ENCODE data around the gene USP30. TPM values are rescaled to one million over a fixed set of nuclear protein-coding genes. Genes with fewer than 3 reads are reported as not detected.
"Not testable (repeated sequence)": the region's sequence is repeated elsewhere in the genome, so short reads cannot be mapped to it uniquely, and the experiment has no call there.

USP30 gene
- total RNA-seq, 2 experiments from 2014 or later = 11.4 to 11.8 TPM

DNA sequence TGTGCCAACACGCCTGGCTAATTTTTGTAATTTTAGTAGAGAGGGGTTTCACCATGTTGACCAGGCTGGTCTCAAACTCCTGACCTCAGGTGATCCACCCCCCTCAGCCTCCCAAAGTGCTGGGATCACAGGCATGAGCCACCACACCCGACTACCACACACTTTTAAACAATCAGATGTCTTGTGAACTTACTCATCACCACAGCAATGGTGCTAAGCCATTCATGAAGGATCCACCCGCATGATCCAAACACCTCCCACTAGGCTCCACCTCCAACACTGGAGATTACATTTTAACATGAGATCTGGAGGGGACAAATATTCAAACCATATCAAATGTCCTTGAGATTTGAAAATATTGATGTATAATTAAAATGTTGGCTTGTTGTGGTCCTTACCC is 23.8 kb upstream of the USP30 start:
- POLR2A ChIA-PET; H3K9me3 Mint-ChIP-seq; H3K4me3 Mint-ChIP-seq; H3K36me3 Mint-ChIP-seq; DNase-seq; intact Hi-C loops (cut with micrococcal nuclease); CTCF ChIA-PET; H3K27ac Mint-ChIP-seq; H3K4me1 Mint-ChIP-seq (ENCODE audit: low read depth): not testable (repeated sequence)
- H3K27me3 Mint-ChIP-seq = peaks cover 10% of the 10 kb centered on the region

DNA sequence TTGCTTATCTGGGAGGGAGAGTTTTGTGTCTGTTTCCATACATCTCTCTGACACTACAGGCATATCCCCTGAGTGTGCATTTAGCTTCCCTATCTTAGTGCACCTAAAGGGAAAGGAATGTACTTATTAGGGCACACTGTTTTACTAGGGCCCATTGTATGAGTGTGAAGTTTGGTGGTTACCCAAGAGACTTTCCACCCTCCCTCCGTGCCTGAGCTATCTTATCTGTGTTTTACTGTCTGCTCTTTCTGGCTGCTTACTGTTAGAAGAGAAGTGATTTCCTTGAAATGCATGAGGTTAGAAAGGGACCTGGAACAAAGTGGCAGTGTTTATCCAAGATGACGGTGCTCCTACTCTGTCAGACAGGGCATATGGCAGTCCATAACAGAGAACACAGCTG is 23.0 kb upstream of the USP30 start:
- intact Hi-C loops (cut with micrococcal nuclease) = no loop called here

DNA sequence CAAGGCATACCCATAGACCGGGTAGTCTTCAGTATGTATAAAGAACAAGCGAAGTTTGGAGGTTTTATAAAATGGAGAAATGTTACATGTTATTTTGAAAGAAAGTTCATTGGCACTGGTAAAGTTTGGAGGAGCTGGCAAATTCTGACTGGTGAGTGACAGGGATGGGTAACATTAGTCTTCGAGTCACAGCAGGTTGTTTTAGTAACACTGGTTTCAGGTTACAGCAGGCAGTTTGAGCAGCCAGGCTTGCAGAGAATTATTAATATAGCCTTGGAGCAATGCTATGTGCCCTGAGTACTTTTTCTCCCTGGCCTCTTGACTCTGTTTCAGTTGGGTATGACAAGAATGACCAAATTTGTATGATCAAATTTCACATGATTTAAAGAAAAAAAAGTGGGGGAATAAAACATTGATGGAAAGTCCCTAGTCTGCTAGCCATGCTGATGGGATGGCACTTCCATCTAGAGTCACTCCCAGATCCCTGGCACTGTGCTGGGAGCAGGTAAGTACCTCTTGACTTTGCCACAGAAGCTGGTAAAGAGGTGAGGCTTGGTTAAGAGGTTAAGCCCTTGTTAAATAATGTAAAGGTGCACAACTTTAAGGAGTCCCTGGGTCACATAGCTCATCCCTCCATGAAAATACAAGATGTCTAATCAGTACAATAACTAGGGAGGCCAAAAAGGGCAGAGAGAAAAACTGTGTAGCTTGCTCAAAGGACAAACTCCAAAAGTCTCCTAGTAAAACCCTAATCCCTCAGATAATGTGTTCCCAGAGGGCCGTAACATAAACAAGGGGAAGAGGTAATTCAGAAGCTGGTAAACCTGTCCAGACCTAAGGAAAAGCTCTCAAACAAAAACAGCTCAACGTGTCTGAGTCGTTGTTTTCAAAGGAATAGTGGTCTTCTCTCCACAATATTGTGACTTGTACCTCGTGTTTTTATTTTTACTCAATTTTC is 18.9 kb upstream of the USP30 start:
- Mint-ChIP-seq H3K4me1 (ENCODE audit: low read depth) (no peaks in the 10 kb centered on the region), H3K4me3 (no peak overlapping the region), H3K36me3 (peaks cover 4% of the 10 kb centered on the region), H3K9me3 (peaks cover 17% of the 10 kb centered on the region), H3K27ac (no peak overlapping the region), H3K27me3 (peaks cover 12% of the 10 kb centered on the region)
- no peak for DNase-seq
- CTCF ChIA-PET = no interaction called here
- POLR2A ChIA-PET = no interaction called here
- intact Hi-C loops (cut with micrococcal nuclease) = no loop called here

More for the DNA sequence above, 23.0 kb upstream of the USP30 start:
- Mint-ChIP-seq H3K27ac (no peak overlapping the region), H3K4me1 (ENCODE audit: low read depth) (no peaks in the 10 kb centered on the region), H3K27me3 (peaks cover 10% of the 10 kb centered on the region), H3K9me3 (no peaks in the 10 kb centered on the region), H3K4me3 (no peak overlapping the region), H3K36me3 (no peaks in the 10 kb centered on the region)
- POLR2A ChIA-PET = no interaction called here
- CTCF ChIA-PET = no interaction called here
- no peak for DNase-seq

DNA sequence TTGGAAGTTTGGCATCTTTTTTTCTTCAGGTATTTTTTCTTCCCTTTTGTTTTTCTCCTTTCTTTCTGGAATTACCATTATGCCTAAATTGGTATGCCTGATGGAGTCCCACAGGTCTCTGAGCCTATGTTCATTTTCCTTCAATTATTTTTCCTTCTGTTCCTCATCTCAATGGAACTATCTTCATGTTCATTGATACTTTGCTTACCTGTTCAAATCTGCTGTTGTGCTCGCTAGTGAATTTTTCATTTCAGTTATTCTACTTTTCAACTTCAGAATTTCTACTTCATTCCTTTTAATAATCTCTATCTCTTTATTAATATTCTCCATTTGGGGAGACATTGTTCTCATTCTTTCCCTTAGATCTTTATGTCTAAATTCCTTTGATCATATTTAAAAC is 15.4 kb upstream of the USP30 start:
- no peak overlapping the region for H3K4me3 Mint-ChIP-seq
- no peak for DNase-seq
- H3K4me1 Mint-ChIP-seq (ENCODE audit: low read depth) = no peaks in the 10 kb centered on the region
- intact Hi-C loops (cut with micrococcal nuclease) = no loop called here
- H3K36me3 Mint-ChIP-seq = peaks cover 4% of the 10 kb centered on the region
- CTCF ChIA-PET = no interaction called here
- POLR2A ChIA-PET = no interaction called here
- H3K9me3 Mint-ChIP-seq = peaks cover 17% of the 10 kb centered on the region
- peaks cover 1% of the 10 kb centered on the region for H3K27me3 Mint-ChIP-seq
- no peak overlapping the region for H3K27ac Mint-ChIP-seq

DNA sequence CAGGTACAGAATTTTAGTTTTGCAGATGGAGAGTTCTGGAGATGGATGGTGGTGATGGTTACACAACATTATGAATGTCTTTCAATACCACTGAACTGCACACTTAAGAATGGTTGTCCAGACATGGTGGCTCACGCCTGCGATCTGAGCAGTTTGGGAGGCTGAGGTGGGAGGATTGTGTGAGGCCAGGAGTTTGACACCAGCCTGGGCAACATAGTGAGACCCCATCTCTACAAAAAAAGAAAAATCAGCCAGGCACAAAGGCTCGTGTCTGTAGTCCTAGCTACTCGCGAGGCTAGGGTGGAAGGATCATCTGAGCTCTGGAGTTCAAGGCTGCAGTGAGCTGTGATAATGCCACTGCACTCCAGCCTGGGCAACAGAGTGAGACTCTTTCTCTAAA is 8.1 kb upstream of the USP30 start:
- Mint-ChIP-seq H3K36me3 (no peaks in the 10 kb centered on the region), H3K27me3 (peaks cover 11% of the 10 kb centered on the region), H3K9me3 (no peaks in the 10 kb centered on the region), H3K27ac (no peak overlapping the region), H3K4me3 (no peak overlapping the region), H3K4me1 (ENCODE audit: low read depth) (no peaks in the 10 kb centered on the region)
- ChIA-PET CTCF (no interaction called here), POLR2A (no interaction called here)
- intact Hi-C loops (cut with micrococcal nuclease) = no loop called here
- DNase-seq = no peak

DNA sequence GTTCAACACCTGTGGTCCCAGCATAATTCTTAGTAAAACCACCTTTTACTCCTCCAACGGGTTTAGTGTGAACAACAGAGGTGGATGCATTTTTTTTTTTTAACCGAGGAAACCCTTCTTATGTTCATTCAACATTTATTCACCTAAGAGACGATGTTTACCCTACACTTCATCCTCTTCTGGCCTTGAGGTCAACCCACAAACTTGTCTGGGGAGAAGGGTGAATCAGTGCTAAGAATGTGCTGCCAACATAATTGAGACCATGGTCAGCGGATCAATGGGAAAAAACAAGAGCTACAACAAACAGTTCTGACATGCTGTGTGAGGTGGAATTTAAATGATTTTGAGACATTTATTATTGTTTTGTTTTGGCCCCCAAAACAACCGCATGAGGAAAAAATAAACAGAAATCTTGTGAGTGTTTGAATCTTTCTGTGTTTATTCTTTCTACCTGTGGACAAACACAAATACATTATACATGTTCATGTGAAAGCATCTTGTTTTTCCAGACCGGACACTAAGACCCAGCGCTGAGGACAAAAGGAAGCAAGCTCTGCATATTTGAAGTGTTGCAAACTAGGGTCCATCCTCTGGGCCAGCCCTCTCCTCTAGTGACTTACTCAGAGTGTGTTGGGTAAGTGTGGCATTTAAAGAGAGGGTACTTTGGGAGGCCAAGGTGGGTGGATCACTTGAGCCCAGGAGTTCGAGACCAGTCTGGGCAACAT is 5.1 kb upstream of the USP30 start:
- CTCF ChIA-PET = no interaction called here
- Mint-ChIP-seq H3K4me3 (no peak overlapping the region), H3K27me3 (peaks cover 10% of the 10 kb centered on the region)

DNA sequence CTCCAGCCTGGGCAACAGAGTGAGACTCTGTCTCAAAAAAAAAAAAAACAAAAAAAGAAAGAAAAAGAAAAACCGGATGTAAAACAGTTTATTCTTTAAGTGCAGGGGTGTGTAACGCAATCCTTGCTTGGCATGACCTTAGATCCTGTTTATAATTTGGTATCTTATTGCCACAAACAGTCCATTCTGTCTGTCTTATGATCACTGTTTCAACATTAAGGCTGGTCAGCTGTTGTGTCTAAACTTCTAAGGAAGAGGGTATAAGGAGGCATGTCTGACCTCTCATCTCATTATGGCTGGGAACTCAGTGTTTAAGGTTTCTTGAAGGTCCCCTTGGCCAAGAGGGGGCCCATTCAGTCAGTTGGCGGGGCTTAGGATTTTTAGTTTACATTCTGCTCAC is 3.7 kb upstream of the USP30 start:
- POLR2A ChIA-PET; H3K27ac Mint-ChIP-seq; H3K36me3 Mint-ChIP-seq; intact Hi-C loops (cut with micrococcal nuclease); H3K27me3 Mint-ChIP-seq; H3K9me3 Mint-ChIP-seq; CTCF ChIA-PET; DNase-seq; H3K4me3 Mint-ChIP-seq; H3K4me1 Mint-ChIP-seq (ENCODE audit: low read depth): not testable (repeated sequence)

More for the DNA sequence above, 5.1 kb upstream of the USP30 start:
- no peaks in the 10 kb centered on the region for H3K9me3 Mint-ChIP-seq
- no peak overlapping the region for H3K27ac Mint-ChIP-seq
- intact Hi-C loops (cut with micrococcal nuclease) = no loop called here
- peaks cover 6% of the 10 kb centered on the region for H3K4me1 Mint-ChIP-seq (ENCODE audit: low read depth)
- no peaks in the 10 kb centered on the region for H3K36me3 Mint-ChIP-seq
- POLR2A ChIA-PET = no interaction called here
- DNase-seq = no peak

DNA sequence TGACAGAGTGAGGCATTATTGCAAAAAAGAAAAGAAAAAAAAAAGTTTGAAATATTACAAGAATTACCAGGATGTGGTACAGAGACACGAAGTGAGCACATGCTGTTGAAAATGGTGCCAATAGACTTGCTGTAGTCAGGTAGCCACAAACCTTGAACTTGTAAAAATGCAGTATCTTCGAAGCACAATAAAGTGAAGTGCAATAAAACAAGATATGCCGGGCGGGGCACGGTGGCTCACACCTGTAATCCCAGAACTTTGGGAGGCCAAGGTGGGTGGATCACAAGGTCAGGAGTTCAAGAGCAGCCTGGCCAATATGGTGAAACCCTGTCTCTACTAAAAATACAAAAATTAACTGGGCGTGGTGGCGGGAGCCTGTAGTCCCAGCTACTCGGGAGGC is 2.6 kb upstream of the USP30 start:
- intact Hi-C loops (cut with micrococcal nuclease) = loop anchor here (5.0 kb wide), 1 partner anchor 357 kb away; no protein-coding TSS in a partner anchor
- H3K27ac Mint-ChIP-seq, H3K9me3 Mint-ChIP-seq, DNase-seq, POLR2A ChIA-PET, H3K27me3 Mint-ChIP-seq, H3K4me3 Mint-ChIP-seq, H3K36me3 Mint-ChIP-seq, CTCF ChIA-PET: not testable (repeated sequence)
- peaks cover 10% of the 10 kb centered on the region for H3K4me1 Mint-ChIP-seq (ENCODE audit: low read depth)

DNA sequence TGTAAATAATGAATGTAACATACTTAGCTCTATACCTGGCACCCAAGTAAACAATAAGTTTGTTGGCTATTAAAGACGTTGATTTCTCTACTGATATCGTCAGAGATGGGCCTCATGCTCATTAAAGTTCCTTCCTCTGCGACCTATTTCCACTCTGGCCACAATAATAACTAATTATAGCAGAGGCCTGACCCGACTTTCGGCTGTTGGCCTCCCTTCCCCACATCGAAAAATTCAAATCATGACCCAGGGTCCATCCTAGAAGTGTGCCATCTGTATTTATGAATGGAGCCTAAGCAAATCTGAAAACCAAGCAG is 321 bp upstream of the USP30 start:
- peaks cover 4% of the 10 kb centered on the region for H3K36me3 Mint-ChIP-seq
- peak overlapping the region; percentile 89 for H3K4me3 Mint-ChIP-seq
- intact Hi-C loops (cut with micrococcal nuclease) = loop anchor here (1.0 to 5.0 kb wide), 5 partner anchors 45 to 489 kb away; partner anchors contain the start of genes ISCU, SSH1 and UNG
- no peaks in the 10 kb centered on the region for H3K27me3 Mint-ChIP-seq
- peak overlapping the region; percentile 97 for H3K27ac Mint-ChIP-seq
- no peak for DNase-seq
- ChIA-PET CTCF (interaction anchor here (0.7 to 1.7 kb wide), 3 partner anchors 41 to 168 kb away, joined by 3 to 5 read pairs (median 5); partner anchors contain the start of gene ALKBH2), POLR2A (interaction anchor here (1.1 to 1.6 kb wide), 2 partner anchors 41 to 491 kb away, joined by 4 to 5 read pairs; partner anchors contain the start of genes ALKBH2 and SART3)
- H3K4me1 Mint-ChIP-seq (ENCODE audit: low read depth) = peaks cover 15% of the 10 kb centered on the region
- H3K9me3 Mint-ChIP-seq = no peaks in the 10 kb centered on the region

DNA sequence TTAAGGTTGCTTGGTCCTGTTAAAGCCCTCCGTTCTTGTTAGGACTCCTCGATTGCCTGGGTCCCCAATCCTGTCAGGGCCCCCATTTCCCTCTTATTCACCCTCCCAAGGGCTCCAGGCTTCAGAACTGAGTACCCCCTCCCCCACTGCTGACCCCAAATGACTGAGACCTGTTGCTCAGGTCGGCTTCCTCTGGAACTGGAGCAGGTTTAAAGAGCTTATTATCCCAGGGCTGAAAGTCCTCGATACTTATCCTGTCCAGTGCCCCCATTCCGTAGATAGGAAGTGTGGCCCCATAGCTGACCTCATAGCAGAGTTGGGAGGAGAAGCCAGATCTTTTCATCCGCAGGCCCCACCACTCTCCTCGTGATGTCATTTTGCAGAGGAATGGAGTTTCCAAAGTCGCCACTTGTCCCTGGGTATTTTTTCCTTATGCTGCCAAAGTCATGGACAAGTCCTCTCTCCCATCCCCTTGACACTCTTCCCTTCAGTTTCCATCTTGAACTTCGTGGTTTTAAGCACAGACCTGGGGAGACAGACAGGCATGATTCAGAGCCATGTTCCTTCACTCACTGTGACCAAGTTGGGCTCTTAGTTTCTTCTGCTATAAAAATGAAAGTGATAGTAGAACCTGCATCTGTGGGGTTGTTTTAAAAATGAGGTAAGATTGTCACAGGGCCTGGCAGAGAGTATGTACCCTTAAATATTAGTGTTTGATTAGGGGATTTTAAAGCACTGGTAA is 1.2 kb downstream of the USP30 start:
- Mint-ChIP-seq H3K36me3 (peaks cover 7% of the 10 kb centered on the region), H3K4me3 (peak overlapping the region; percentile 89), H3K9me3 (no peaks in the 10 kb centered on the region), H3K4me1 (ENCODE audit: low read depth) (peaks cover 15% of the 10 kb centered on the region), H3K27ac (peak overlapping the region; percentile 97), H3K27me3 (no peaks in the 10 kb centered on the region)
- DNase-seq = peak; percentile 44
- ChIA-PET POLR2A (no interaction called here), CTCF (interaction anchor here (1.3 to 1.4 kb wide), 2 partner anchors 39 to 58 kb away, joined by 3 to 7 read pairs; partner anchors contain the start of gene ALKBH2)
- intact Hi-C loops (cut with micrococcal nuclease) = loop anchor here (1.0 to 5.0 kb wide), 6 partner anchors 40 to 491 kb away; partner anchors contain the start of genes ALKBH2, ISCU and SSH1

DNA sequence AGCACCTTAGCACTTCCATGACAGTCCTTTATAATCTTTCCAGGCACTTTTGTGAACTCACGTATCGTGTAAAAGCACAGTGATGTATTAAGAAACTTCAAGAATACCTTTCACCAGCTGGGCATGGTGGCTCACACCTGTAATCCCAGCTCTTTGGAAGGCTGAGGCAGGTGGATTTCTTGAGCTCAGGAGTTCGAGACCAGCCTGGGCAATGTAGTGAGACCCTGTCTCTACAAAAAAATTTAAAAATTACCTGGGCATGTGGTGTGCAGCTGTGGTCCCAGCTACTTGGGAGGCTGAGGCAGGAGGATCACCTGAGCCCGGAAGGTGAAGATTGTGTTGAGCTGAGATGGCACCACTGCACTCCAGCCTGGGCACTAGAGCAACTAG is 1.7 kb downstream of the USP30 start:
- peaks cover 15% of the 10 kb centered on the region for H3K4me1 Mint-ChIP-seq (ENCODE audit: low read depth)
- peak; percentile 19 for DNase-seq
- H3K4me3 Mint-ChIP-seq = peak overlapping the region; percentile 89
- CTCF ChIA-PET = interaction anchor here (1.3 to 1.4 kb wide), 2 partner anchors 39 to 58 kb away, joined by 3 to 7 read pairs; partner anchors contain the start of gene ALKBH2
- H3K27me3 Mint-ChIP-seq, POLR2A ChIA-PET, H3K36me3 Mint-ChIP-seq, H3K9me3 Mint-ChIP-seq: not testable (repeated sequence)
- intact Hi-C loops (cut with micrococcal nuclease) = loop anchor here (5.0 kb wide), 1 partner anchor 362 kb away; no protein-coding TSS in a partner anchor
- peak overlapping the region; percentile 97 for H3K27ac Mint-ChIP-seq

DNA sequence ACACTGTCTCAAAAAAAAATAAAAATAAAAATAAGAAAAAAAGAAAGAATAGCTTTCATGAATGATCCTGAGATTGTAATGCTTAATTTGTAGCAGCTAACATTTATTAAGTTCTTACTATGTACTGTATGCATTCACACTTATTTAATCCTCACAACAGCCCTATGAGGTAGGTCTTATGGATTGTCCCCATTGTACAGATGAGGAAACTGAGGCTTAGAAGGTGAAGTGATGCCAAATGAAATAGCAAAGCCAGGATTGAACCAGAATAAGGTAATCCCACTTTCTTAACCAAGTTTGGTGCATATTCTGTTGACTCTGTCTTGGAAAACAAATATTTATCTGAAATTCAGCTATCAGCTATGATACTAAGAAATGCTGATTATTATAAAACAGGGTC is 2.1 kb downstream of the USP30 start:
- H3K9me3 Mint-ChIP-seq = no peaks in the 10 kb centered on the region
- H3K4me1 Mint-ChIP-seq (ENCODE audit: low read depth) = peaks cover 15% of the 10 kb centered on the region
- no peak overlapping the region for H3K4me3 Mint-ChIP-seq
- no peaks in the 10 kb centered on the region for H3K27me3 Mint-ChIP-seq
- H3K27ac Mint-ChIP-seq = peak overlapping the region; percentile 97
- CTCF ChIA-PET = interaction anchor here (0.6 to 1.4 kb wide), 3 partner anchors 38 to 379 kb away, joined by 3 to 7 read pairs (median 3); partner anchors contain the start of gene ALKBH2
- intact Hi-C loops (cut with micrococcal nuclease) = loop anchor here (5.0 kb wide), 1 partner anchor 362 kb away; no protein-coding TSS in a partner anchor
- H3K36me3 Mint-ChIP-seq = peaks cover 8% of the 10 kb centered on the region
- POLR2A ChIA-PET = no interaction called here
- no peak for DNase-seq

Measured in activated CD4-positive, alpha-beta memory T cell treated with anti-CD3 and anti-CD28 coated beads for 36 hours (primary cell).